Lung (tissue), 12 donors: ENCODE measurements around the gene HS6ST1. TPM values are rescaled to one million over a fixed set of nuclear protein-coding genes. Genes with fewer than 3 reads are reported as not detected.

Experiments
- ATAC-seq: fragments of 200-7000 bp; cut with Tn5 transposase; one replicate; pipeline ENCODE4 v1.9.1; 2020; ENCODE audit warnings: moderate number of reproducible peaks; ENCODE audit not compliant: insufficient read depth, low FRiP score
- DNase-seq, 3 donors: peaks; one replicate each; pipeline ENCODE4 v3.0.0-alpha.2; 2013 to 2017
- H3K27ac ChIP-seq, 2 donors: one replicate each; pipeline ENCODE4 v1.5.1; 2013; ENCODE audit warnings: mild to moderate bottlenecking in 2 of 2, moderate library complexity in 2 of 2, control low read depth in 1 of 2, inconsistent platforms in 1 of 2, low read depth in 1 of 2, low read length in 1 of 2
- H3K27me3 ChIP-seq, 3 donors: one replicate each; pipeline ENCODE4 v1.5.1; 2013; ENCODE audit warnings: low read length in 2 of 3; ENCODE audit not compliant: control insufficient read depth in 3 of 3, insufficient read depth in 3 of 3
- H3K36me3 ChIP-seq, 4 donors: one replicate each; pipeline ENCODE4 v1.5.1; 2013; ENCODE audit warnings: low read length in 4 of 4, mild to moderate bottlenecking in 1 of 4, moderate library complexity in 1 of 4; ENCODE audit not compliant: control insufficient read depth in 4 of 4, insufficient read depth in 4 of 4
- H3K4me1 ChIP-seq, 5 donors: one replicate each; pipeline ENCODE4 v1.5.1; 2013; ENCODE audit warnings: low read length in 5 of 5, mild to moderate bottlenecking in 2 of 5, moderate library complexity in 1 of 5; ENCODE audit not compliant: control insufficient read depth in 5 of 5, insufficient read depth in 5 of 5
- H3K4me3 ChIP-seq: one replicate; pipeline ENCODE4 v1.5.1; 2013; ENCODE audit warnings: mild to moderate bottlenecking, control low read depth, moderate library complexity
- H3K9ac ChIP-seq, 2 donors: one replicate each; pipeline ENCODE4 v1.5.1; 2013; ENCODE audit warnings: low read length in 2 of 2, control low read depth in 1 of 2; ENCODE audit not compliant: insufficient read depth in 1 of 2
- H3K9me3 ChIP-seq, 4 donors: one replicate each; pipeline ENCODE4 v1.5.1; 2013; ENCODE audit warnings: low read length in 3 of 4, mild to moderate bottlenecking in 1 of 4, moderate library complexity in 1 of 4; ENCODE audit not compliant: control insufficient read depth in 4 of 4, insufficient read depth in 3 of 4
- WGBS, 2 donors: extraction: QIAGEN DNeasy Blood & Tissue Kit; methylation state at CpG; one replicate each; pipeline ENCODE4 v1.1.7; 2013; 5-methylcytosine and 5-hydroxymethylcytosine counted together
- polyA plus RNA-seq, 2 donors: library from polyadenylated mRNA; stranded (reverse); fragments of 200-250 nt; gene quantifications; one replicate each; pipeline ENCODE4 v1.2.1, GENCODE V29; 2013
- total RNA-seq, 2 donors: library from RNA; depleted of rRNA in 1 of 2; stranded (reverse); fragments of >200 nt in 1 of 2; gene quantifications; one replicate each; pipeline ENCODE4 v1.2.1, GENCODE V29; 2014 to 2021
- TF ChIP-seq, protein P1 (sequence below): IDR thresholded peaks from 2 replicates; pipeline ENCODE4 v1.5.1; 2012; ENCODE audit warnings: mild to moderate bottlenecking; ENCODE audit errors: control extremely low read depth, extremely low read depth
- donor health status: control.
- donor health status: control.
- donor health status: Bipolar disorder and iron deficiency.
- donor health status: healthy.
- donor health status: DM: yes; HTN: yes; CAD: no.

Gene HS6ST1
- total and polyA plus RNA-seq, 4 donors, result 15.1 to 37.7 (median 29.1) TPM

DNA sequence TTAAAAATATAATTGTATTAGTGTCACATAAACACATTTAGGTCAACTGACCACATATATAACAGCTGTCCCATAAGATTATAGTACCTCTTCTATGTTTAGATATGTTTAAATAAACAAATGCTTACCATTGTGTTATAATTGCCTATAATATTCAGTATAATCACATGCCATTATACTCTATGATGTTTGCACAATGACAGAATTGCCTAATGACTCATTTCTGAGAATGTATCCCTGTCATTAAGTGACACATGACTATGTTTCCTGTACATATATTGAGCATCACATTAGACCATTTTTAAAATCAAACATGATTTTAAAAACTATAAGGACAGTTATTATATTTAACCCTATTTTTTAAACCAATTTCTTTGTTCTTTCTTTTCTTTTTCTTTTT lies 89.8 kb downstream of the HS6ST1 start:
- no peak overlapping the region for H3K9ac ChIP-seq
- H3K9me3 ChIP-seq, result no peaks in the 10 kb centered on the region
- no peak overlapping the region for H3K27ac ChIP-seq
- no peak for DNase-seq
- H3K36me3 ChIP-seq, result no peaks in the 10 kb centered on the region
- H3K27me3 ChIP-seq, result no peaks in the 10 kb centered on the region
- H3K4me1 ChIP-seq, result peaks cover 0 to 5% (median 0%) of the 10 kb centered on the region in 5 donors
- H3K4me3 ChIP-seq, result no peak overlapping the region
- TF ChIP-seq, protein P1, sequence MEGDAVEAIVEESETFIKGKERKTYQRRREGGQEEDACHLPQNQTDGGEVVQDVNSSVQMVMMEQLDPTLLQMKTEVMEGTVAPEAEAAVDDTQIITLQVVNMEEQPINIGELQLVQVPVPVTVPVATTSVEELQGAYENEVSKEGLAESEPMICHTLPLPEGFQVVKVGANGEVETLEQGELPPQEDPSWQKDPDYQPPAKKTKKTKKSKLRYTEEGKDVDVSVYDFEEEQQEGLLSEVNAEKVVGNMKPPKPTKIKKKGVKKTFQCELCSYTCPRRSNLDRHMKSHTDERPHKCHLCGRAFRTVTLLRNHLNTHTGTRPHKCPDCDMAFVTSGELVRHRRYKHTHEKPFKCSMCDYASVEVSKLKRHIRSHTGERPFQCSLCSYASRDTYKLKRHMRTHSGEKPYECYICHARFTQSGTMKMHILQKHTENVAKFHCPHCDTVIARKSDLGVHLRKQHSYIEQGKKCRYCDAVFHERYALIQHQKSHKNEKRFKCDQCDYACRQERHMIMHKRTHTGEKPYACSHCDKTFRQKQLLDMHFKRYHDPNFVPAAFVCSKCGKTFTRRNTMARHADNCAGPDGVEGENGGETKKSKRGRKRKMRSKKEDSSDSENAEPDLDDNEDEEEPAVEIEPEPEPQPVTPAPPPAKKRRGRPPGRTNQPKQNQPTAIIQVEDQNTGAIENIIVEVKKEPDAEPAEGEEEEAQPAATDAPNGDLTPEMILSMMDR, result no peak
- no peak for ATAC-seq

DNA sequence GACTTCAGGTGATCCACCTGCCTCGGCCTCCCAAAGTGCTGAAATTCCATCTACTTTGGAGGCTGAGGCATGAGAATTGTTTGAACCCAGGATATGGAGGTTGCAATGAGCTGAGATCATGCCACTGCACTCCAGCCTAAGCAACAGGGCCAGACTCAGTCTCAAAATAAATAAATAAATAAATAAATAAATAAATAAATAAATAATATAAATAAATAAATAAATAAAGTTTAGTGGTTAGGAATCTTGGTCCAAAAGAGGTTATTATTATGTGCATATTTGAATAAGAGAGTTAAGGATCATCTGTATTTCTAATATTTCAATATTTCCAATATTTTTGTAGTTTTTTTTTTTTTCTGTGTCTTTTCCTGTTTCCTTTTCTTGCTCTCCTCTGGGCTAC lies 90.8 kb downstream of the HS6ST1 start:
- TF ChIP-seq, protein P1, result no peak
- Histone ChIP-seq H3K4me1 (peaks cover 0 to 1% (median 0%) of the 10 kb centered on the region in 5 donors), H3K27me3 (no peaks in the 10 kb centered on the region), H3K9ac (no peak overlapping the region), H3K36me3 (no peaks in the 10 kb centered on the region), H3K27ac (no peak overlapping the region), H3K4me3 (no peak overlapping the region), H3K9me3 (no peaks in the 10 kb centered on the region)
- ATAC-seq, result no peak
- 95 to 100% methylated on average over 1 of the region's 1 CpG for WGBS, 2 donors
- DNase-seq, result no peak

DNA sequence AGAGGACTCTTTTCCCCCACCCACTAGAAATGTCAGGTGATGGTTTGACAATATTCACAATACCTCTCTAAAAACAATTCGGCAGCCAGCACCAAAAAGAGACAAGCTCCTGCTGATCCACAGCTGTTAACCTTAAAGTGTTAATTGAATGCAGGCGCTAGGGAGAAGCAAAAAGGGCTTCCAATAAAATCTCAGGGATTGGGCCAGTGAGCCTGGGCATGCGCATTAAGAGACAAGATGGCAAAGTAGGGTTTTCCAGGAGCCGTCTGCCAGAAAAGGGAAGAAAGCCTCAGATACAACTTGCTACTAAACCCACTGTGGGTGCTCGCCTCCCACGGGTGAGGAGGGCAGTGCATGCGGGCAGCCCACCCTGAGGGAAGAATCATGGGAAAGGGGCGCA lies 98.8 kb downstream of the HS6ST1 start:
- WGBS, 2 donors, result 73 to 81% methylated on average over 8 of the region's 8 CpGs
- Histone ChIP-seq H3K27me3 (peaks cover 0 to 2% (median 0%) of the 10 kb centered on the region in 3 donors), H3K9ac (no peak overlapping the region), H3K4me3 (no peak overlapping the region), H3K4me1 (no peaks in the 10 kb centered on the region), H3K36me3 (no peaks in the 10 kb centered on the region), H3K9me3 (no peaks in the 10 kb centered on the region), H3K27ac (no peak overlapping the region)
- TF ChIP-seq, protein P1, result no peak
- ATAC-seq, result no peak
- DNase-seq, result no peak

DNA sequence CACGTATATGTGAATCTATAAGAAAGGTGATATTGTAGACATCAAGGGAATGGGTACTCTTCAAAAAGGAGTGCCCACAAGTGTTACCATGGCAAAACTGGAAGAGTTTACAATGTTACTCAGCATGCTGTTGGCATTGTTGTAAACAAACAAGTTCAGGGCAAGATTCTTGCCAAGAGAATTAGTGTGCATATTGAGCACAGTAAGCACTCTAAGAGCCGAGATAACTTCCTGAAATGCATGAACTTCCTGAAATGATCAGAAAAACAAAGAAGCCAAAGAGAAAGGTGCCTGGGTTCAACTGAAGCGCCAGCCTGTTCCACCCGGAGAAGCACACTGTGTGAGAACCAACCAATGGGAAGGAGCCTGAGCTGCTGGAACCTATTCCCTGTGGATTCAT lies 101.0 kb downstream of the HS6ST1 start:
- 31 to 34% methylated on average over 4 of the region's 4 CpGs for WGBS, 2 donors
- Histone ChIP-seq H3K4me1 (no peaks in the 10 kb centered on the region), H3K27me3 (peaks cover 0 to 2% (median 0%) of the 10 kb centered on the region in 3 donors), H3K36me3 (no peaks in the 10 kb centered on the region), H3K27ac (no peak overlapping the region), H3K9ac (no peak overlapping the region), H3K9me3 (no peaks in the 10 kb centered on the region), H3K4me3 (no peak overlapping the region)
- TF ChIP-seq, protein P1, result no peak
- DNase-seq, result no peak
- no peak for ATAC-seq
